Measurements from ENCODE around the gene AKR1C4.
A peak's percentile ranks its signal among the peaks of the same experiment; 100 is the strongest.

AKR1C4 gene

DNA sequence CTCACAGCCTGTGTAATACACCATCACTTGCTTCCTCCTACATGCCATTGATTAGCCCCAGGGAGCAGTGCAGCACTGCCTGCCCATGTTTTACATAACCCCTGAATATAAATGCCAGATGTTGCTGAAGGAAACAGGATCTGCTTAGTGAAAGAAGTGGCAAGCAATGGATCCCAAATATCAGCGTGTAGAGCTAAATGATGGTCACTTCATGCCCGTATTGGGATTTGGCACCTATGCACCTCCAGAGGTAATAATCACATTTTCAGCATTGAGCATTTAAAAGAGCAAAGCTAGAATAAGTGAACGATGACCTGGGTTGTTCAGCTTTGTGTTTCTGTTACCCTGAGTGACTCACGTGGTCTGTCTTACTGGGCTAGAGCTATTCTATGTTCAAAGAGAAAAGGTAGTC is at the start of gene AKR1C4:
Gene AKR1C4 (plus strand): TSS at position 136 of the 412 bp plus-strand sequence. CDS start 31 bp downstream, at position 167.
- TF ChIP-seq, protein P1, sequence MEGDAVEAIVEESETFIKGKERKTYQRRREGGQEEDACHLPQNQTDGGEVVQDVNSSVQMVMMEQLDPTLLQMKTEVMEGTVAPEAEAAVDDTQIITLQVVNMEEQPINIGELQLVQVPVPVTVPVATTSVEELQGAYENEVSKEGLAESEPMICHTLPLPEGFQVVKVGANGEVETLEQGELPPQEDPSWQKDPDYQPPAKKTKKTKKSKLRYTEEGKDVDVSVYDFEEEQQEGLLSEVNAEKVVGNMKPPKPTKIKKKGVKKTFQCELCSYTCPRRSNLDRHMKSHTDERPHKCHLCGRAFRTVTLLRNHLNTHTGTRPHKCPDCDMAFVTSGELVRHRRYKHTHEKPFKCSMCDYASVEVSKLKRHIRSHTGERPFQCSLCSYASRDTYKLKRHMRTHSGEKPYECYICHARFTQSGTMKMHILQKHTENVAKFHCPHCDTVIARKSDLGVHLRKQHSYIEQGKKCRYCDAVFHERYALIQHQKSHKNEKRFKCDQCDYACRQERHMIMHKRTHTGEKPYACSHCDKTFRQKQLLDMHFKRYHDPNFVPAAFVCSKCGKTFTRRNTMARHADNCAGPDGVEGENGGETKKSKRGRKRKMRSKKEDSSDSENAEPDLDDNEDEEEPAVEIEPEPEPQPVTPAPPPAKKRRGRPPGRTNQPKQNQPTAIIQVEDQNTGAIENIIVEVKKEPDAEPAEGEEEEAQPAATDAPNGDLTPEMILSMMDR (conservative IDR thresholded peaks at IDR 0.05; ENCODE audit: low read depth, low read length) = no peak
- H3K4me3 ChIP-seq (ENCODE audit: low read depth, low read length) = no peak within 1 kb of the TSS
- no peak for DNase-seq (ENCODE audit: low read depth)

DNA sequence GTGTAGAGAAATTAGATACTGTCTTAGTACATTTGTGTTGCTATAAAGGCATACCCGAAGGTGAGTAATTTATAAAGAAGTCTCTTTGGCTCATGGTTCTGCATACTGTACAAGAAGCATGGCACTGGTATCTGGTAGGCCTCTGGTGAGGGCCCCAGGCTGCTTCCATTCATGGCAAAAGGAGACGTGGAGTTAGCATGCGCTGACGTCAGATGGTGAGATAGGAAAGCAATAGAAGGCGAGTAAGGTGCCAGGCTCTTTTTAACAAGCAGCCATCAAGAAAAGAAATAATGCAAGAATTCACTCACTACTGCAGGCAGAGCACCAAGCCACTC is 49.8 kb upstream of the AKR1C4 start:
- no peak for DNase-seq (ENCODE audit: low read depth)
- H3K4me3 ChIP-seq (ENCODE audit: low read depth, low read length) = no peak overlapping the region
- TF ChIP-seq, protein P1 (conservative IDR thresholded peaks at IDR 0.05; ENCODE audit: low read depth, low read length) = no peak

DNA sequence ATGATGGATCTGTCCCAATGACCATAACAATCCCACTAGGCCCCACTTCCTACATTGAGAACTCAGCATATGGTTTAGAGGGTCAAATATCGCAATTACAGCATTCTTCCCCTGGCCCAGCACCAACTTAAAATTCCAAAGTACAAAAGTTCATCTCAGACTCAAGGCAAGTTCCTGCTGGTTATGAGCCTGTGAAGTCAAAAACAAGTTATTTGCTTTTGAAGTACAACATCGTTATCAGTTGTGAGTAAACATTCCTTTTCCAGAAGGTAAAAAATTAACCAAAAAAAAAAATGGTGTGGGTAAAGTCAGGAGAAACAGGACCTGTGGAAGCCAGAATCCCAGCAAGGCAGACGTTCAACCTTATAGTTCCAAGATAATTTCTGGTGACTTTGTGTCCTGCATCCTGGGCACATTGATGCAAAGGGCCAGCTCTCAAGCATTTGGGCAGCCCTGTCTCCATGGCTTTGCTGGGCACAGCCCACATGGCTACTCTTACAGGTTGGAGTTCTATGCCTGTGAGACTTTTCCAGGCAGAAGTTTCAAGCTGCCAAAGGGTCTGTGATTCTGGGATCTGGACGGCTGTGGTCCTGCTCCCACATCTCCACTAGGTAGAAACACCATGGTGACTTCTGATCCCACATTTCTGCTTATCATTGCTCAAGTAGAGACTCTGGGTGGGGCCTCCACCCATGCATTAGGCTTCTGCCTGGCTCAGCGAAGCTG is 49.2 kb upstream of the AKR1C4 start:
- no peak overlapping the region for H3K4me3 ChIP-seq (ENCODE audit: low read depth, low read length)
- TF ChIP-seq, protein P1 (conservative IDR thresholded peaks at IDR 0.05; ENCODE audit: low read depth, low read length) = no peak
- peak; percentile 25 for DNase-seq (ENCODE audit: low read depth)

DNA sequence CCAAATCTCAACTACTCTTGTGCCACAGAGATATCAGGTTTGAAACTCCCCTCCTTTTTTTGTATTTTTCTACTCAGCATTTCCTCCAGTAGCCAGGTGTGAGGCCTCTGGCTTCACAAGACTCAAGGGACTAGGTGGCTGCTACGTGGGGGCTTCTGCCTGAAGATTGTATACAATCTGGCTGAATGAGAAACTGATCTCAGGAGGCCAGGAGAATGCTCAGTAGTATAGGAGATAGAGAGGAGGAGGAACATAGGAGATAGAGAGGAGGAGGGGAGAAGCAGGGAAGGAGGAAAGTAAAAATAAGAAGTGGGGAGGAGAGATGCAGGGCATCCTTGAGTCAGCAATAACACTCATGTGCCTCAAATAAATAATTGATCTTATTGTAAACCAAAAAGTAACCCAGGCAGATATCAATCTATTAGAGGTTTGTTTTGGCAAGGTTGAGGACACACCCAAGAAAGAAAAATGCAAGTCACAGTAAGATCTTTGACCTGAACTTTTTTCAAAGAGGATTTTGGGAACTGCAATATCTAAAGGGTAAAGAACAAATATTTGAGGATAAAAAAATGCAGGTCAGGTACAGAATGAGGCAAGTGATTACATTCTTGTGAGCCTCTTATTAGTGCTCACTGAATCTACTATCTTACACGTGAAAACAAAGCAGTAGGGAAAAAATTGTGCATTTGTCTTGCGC is 48.5 kb upstream of the AKR1C4 start:
- H3K4me3 ChIP-seq (ENCODE audit: low read depth, low read length) = no peak overlapping the region

DNA sequence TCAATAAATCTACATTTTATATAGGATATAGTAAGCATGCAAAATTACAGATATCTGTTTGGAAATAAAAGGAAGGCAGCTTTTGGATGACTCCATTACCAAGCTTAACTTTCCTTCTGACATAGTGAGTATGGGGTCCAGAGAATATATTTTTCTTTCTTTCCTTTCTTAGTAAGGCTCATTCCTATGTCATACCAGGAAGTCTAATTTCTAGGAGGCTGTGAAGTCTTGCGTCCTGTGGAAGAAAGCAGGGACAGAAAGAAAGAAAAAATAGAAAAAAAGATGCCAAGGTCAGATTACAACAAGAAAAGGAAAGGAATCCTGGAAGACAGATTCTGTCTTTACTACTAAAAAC is 48.0 kb upstream of the AKR1C4 start:
- TF ChIP-seq, protein P1 (conservative IDR thresholded peaks at IDR 0.05; ENCODE audit: low read depth, low read length) = no peak
- DNase-seq (ENCODE audit: low read depth) = no peak
- no peak overlapping the region for H3K4me3 ChIP-seq (ENCODE audit: low read depth, low read length)

More for the DNA sequence above, 48.5 kb upstream of the AKR1C4 start:
- DNase-seq (ENCODE audit: low read depth) = no peak
- TF ChIP-seq, protein P1 (conservative IDR thresholded peaks at IDR 0.05; ENCODE audit: low read depth, low read length) = no peak

DNA sequence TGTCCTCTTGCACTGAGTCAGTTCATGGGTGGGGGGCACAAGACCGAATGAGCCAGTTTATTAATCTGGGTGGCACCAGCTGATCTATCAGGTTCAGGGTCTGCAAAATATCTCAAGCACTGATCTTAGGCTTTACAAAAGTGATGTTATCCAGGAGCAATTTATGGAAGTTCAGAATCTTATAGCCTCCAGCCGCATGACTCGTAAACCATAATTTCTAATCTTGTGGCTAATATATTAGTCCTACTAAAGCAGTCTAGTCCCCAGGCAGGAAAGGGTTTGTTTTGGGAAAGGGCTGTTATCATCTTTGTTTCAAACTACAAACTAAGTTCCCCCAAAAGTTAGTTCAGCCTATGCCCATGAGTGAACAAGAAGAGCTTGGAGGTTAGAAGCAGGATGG is 45.6 kb upstream of the AKR1C4 start:
- H3K4me3 ChIP-seq (ENCODE audit: low read depth, low read length) = no peak overlapping the region
- TF ChIP-seq, protein P1 (conservative IDR thresholded peaks at IDR 0.05; ENCODE audit: low read depth, low read length) = no peak
- no peak for DNase-seq (ENCODE audit: low read depth)

DNA sequence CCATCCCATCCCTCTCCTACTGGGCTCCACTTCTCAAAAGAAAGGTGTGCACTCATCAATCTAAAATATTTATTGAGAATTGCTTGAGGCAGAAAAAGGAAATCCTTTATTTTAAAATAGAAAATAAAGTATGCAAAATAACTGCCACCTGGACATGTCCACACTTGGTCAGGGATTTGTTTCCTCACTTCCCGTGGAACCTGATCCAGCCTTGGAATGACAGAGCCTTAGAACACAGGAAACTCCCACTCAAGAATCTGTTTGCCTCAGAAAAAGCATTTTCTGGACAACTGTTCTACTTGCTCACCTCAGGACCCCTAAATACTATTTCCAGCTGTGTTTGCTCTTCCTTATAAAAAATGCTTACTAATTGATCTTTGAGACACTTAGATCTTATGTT is 40.7 kb upstream of the AKR1C4 start:
- no peak for DNase-seq (ENCODE audit: low read depth)
- TF ChIP-seq, protein P1 (conservative IDR thresholded peaks at IDR 0.05; ENCODE audit: low read depth, low read length) = no peak
- no peak overlapping the region for H3K4me3 ChIP-seq (ENCODE audit: low read depth, low read length)
